HG03108 (cell line): ENCODE results near the gene CORO2A.

Experiments used
- ATAC-seq: cut with Tn5 transposase; IDR thresholded peaks from one replicate; pipeline ENCODE4 v1.9.1; 2021; ENCODE audit warnings: moderate library complexity; ENCODE audit not compliant: unreplicated experiment

Gene CORO2A

DNA sequence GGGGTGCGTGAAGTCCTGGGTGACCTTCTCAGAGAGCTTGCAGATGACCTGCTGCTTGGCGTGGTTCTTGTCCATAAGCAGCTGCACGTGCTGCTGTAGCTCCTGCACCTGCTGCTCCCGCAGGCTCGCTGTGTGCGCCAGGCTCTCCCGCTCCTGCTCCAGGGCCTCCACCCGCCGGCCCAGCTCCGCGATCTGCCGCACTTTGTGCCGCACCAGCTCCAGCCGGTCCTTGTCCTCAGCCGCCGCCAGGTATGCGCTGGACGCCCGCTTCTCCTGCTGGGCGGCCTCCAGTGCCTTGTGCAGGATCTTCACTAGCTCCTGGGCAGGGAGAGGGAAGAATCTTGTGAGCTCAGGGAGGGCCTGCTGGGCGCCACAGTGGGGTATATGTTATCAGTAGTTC, 28.5 kb upstream of the CORO2A start:
- ATAC-seq = no peak

DNA sequence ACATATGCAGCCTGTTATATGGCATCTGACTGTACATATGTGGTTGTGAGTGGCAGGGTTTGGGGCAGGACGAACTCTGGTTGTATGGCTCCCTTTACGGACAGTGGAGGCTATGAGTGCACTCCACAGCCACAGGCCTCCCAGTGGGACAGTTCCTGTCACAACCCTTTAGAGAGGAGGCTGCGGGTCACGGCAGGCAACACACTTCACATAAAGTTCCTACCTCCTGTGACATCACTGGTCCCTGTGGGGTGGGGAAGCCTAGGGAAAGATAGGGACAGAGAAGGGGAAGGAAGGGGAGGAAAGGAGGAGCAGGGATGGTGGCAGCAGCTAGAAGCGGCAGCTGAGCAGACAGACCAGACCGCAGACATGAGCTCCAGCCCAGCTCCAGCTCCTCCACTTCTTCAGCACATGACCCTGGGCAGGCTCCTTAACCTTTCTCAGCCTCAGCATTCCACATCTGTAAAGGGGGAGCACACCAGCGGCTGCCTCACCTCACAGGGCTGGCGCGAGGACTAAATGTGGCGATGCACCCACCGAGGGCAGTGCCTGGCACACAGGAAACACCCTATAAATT, 27.4 kb upstream of the CORO2A start:
- ATAC-seq = no peak

DNA sequence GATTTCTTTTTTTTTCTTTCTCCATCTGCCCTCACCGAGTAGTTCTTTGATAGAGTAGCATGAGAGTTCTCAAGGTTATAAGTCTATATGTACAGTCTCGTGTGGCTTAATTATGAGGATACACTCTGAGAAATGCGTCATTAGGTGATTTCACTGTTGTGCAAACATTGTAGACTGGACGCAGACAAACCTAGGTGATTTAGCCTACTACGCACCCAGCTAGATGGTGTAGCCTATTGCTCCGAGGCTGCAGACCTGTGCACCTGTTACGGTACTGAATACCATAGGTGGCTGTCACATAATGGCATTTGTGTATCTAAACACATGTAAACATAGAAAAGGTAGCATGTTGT, 26.9 kb upstream of the CORO2A start:
- ATAC-seq = no peak

DNA sequence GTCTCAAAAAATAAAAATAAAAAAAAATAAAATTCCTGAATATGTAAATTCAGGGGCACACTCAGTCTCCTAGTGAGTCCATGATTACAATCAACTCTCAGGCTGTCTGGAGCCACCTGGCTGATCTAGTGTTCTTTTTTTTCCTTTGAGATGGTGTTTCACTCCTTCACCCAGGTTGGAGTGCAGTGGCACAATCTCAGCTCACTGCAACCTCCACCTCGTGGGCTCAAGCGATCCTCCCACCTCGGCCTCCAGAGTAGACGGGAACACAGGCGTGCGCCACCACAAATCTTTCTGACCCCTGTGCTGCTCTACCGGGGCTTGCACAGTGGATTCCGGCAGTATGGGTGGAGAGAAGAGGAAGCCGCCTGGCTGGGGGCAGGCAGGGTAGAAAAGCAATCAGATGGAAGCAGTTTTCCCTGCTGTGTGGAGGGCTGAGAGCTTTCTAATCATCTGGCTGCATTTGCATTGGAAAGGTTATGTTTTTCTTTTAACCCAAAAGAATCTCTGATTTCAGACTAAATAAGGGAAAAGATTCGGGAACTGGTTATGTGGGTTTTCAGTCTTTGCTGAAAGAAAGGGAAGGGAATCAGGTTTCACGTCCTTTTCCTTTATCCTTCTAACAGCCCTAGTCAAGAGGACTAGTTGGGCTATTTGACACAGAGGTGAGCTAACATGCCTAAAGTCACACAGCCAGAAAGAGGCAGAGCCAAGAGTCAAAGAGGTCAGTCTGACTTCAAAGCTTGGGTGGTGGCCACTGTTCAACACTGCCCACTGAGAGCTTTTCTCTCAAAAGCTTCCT, 26.3 kb upstream of the CORO2A start:
- ATAC-seq = no peak

DNA sequence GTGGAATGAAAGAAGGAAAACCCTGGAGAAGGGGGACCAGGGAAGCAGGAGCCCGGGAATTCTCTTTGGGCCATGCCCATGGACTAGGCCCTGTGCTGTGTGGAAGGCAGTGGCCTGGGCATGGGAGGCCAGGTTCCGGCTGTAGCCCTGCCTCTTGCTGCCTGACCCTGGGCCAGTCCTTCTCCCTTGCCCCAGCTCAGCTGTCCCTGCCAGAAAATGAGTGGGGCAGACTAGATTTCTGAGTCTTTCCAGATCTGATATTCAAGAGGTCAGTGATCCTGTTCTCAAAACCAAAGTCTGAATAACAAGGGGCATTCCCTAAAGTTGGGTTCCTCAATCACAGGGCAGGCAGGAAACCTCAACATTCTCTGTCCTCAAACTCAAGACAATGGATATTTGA, 24.8 kb upstream of the CORO2A start:
- no peak for ATAC-seq

DNA sequence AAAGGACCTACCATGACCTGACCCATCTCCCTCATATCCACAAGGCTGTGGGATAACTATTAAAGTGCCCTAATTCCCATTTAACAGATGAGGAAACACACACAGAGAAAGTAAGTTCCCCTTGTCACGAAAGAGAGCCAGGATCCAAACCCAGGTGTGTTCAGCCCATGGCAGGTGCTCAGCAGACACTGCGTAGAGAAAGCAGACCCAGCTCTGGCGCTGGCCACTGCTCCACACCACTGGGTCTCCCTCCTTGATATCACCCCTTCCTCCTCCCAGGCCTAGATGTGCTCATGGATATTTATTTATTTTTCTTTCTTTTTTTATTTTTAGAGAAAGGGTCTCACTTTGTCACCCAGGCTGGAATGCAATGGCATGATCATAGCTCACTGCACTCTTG, 24.0 kb upstream of the CORO2A start:
- no peak for ATAC-seq

DNA sequence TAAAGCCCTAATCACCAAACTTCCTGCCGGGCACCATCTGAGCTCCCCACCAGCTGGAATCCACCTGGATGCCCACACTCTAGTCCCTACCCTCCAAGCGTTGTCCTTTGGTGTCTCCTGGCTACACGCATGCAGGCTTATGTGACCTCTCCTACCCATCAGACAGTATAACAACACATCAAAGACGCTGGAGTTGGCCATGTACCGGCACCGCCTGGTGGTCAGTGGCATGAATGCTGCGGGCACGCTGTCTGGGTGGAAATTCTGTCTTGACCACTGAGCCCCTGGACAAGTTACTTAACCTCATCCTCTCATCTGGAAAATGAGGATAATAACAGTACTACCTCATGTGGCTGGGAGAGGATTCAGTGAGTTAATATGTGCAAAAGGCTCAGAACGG, 23.4 kb upstream of the CORO2A start:
- ATAC-seq = no peak

DNA sequence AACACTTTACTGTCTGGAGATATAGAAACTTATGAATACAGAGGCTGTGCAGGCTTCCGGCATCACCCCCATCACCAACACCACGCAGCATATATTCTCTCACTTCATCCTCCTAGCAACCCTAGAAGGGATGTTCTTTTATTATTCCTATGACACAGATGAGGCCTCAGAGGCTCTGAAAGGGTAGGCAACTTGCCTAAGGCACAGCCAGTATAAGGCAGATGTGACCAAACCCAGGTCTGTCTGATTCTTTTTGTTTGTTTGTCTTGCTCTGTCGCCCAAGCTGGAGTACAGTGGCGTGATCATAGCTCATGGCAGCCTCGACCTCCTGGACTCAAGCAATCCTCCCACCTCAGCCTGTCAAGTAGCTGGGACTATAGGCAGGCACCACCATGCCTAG, 22.8 kb upstream of the CORO2A start:
- no peak for ATAC-seq

DNA sequence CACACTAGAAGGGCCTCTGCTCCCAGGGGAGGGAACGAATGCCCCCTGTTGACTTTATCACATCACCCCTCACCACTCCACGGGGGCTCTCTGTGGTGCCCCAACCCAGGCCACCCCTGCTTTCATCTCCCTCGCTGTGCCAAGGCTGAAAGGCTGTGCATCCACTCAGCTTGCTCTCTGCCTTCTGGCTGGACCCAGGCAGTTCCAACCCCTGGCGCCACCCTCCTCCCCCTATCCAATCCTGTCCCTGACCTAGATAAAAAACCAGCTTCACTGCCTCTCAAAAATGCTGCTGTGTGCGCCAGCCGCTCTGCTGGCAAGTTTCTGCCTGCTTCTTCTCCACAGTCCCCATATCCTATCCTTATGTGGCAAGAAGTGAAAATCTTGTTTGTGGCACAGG, 22.4 kb upstream of the CORO2A start:
- no peak for ATAC-seq

DNA sequence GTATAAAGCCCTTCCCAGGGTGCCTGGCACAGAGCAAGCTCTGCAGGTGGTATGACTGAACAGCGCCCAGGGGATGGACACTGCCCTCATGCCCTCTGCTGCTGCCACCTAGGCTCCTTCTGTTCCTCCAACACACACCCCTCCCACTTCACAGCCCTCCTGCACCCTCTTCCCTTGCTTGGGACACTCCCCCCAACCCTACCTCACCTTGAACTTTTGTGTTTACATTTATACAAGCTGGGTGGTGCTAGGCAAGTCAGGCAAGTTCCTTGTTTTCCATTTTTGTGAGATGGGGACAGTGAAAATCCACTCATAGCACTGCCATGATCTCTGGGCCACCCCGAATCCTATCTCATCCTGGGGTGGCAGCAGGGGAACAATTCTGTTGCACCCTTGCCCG, 18.8 kb upstream of the CORO2A start:
- no peak for ATAC-seq

DNA sequence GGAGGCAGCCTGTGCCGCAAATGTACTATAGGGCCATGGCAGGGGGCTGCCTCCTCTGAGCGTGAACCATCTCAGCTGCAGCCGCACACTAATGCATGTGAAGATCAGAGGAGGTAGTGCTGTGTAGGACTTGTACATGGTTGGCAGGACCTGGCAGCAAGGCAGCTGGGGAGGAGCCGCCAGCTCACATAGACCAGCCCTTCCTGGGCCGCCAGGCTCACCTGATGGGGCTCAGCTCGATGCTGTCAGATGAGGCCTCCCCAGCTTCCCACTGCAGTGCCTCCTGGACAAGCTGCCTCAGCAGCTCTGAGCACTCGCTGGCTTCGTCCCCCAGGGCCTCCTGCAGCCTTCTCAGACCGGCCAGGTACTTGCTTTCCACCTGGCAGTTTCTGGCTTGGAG, 18.0 kb upstream of the CORO2A start:
- ATAC-seq = no peak

DNA sequence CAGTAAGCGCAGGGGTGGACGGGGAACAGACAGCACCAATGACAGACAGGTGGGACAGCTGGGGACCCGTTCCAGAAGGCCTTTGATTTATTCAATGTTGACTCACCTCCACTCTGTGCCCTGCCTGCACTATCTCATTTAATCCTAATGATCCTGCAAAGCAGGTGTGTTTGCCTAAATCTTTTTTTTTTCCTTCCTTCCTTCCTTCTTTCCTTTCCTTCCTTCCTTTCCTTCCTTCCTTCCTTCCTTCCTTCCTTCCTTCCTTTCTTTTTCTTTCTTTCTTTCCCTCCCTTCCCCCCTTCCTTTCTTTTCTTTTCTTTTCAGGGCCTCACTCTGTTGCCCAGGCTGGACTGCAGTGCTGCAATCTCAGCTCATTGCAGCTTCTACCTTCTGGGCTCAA, 17.1 kb upstream of the CORO2A start:
- ATAC-seq = no peak

DNA sequence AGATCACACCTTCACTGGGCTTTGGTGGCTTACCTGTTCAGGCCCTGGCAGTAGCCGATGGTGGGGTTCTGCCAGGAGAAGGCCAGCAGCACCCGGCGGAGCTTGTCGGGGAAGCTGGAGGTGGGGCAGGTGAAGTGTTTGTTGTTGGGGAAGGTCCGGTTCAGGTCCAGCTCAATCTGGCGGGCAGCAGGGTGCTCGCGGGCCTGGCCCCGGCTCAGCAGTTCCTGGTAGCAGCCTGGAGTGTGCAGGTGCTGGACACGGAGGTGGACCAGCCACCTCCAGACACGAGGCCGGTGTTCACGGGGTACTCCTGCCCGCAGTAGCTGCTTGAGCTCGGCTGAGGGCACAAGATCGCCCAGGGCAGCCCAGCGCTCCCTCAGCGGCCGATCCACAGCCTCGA, 16.2 kb upstream of the CORO2A start:
- no peak for ATAC-seq

DNA sequence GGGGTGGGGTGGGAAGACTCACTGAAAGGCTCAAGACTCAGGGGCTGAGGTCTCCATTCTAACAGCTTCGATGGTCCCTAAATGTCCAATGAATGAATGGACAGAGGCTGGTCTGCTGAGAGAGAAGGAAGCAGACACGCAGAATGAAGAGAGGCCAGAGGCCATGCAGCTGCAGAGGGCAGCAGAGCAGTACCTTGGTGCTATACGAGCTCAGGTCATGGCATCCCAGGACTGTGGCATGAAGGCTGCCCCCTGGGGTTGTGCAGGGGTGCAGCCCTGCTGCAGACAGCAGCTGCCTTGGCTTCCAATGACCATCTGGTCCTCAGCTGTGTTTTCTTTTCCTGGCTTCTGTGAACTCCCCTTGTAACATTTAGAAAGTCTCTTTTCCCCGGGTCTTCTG, 15.2 kb upstream of the CORO2A start:
- no peak for ATAC-seq

DNA sequence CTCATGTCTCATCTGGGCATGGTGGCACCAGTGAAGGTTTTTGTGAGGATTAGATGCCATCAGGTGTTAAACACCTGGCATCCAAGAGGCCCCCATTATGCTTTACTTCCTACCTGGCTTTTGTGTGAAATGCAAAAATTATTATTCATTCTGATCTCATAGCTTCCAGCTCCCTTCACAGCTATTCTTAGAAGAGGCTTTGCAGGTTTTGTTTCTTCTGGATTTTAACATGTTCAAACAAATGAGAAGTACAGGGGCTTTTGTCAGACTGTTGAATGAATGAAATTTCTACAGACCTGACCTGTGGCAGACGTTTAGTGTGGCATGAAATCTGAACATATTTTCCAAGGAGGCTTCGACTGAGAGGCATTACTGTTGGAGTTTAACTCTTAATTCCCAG, 14.3 kb upstream of the CORO2A start:
- ATAC-seq = no peak

DNA sequence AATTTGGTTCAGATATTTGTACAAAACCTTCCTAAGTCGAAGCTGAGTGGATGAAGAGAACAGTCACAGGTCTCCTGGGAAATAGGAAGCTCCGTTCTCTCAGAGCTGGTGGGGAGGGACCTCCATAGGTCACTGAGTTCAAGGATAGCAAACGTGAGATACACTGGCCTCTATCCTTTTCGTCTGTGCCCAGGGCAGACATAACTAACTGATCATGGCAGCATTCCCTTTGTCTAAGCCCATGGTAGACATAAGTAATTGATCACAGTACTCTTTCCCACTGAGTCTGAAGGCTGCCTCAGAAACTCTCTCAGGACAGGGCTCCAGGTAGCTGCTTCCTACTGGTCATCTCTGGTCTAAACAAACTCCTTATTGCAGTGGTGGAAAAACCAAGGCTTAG, 12.3 kb upstream of the CORO2A start:
- ATAC-seq = no peak

DNA sequence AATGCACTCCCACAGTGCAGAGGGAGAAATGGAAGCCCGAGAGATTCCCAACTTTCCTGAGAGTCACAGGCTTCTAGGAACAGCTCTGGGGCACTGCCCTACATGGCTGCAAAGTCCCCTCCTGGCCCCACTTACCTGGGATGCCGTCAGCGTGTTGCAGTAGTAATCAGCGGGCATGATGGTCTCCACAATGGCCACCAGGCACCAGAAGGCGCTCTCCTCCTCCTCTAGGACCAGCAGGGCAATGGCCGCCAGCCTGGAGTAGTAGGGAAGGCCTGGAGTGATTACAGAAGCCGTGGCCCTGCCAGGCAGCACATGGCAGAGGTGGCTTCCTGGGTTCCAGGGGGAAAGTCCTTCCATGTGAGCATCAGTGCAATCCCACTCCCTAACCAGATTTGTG, 10.7 kb upstream of the CORO2A start:
- no peak for ATAC-seq

DNA sequence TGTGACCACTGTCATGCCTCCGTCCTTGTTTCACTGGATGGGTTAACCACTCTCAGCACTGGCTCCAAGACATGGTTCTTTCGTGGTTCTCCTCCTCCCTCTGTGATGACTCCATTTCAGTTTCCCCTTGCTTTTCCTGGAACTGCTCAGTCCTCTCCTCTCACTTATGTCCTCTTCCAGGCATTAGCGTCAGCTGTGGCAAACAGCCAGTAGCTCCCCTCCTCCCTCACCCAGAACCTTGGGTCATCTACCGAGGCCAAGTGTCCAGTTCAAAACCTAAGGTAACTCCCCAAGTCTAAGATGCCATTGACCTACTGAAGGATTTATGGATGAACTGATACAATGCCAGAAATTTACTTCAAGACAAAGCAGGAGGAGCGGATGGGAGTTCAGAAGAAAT, 9.8 kb upstream of the CORO2A start:
- ATAC-seq = no peak

DNA sequence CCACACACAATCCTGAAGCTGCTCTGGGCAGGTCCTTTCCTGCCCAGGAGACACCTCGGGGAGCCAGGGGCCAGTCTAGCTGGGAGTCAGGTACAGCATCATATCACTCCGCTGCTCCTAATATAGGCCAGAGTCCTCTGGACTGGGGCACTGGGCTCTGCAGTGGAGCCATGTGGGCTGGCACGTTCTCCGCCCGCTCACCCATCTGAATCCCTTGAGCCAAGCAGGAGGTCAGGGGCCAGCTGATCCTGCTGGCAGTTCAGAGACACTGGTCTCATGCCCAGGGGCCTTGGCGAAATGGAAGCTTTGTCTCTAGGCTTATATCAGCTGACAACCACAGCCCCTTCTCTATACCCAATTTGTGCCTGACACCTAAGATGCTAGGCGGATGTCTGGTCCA, 9.3 kb upstream of the CORO2A start:
- no peak for ATAC-seq

DNA sequence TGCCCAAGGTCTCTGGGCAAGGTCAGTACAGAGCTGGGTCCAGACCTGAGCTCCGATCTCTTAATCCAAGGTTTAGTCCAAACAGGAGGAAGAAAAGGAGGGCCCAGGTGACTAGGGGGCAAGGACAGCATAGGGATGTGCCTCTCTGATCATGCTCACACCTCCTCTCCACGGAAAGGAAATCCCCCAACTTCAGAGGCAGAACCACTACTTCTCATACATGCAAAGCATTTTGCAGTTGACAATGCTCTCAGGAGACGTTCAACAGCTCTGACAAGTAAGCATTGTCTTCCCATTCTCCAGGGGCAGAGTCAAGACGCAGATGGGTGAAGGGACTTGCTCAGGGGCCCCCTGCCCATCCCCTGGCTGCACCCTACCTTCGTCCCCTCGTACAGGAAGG, 8.7 kb upstream of the CORO2A start:
- no peak for ATAC-seq

DNA sequence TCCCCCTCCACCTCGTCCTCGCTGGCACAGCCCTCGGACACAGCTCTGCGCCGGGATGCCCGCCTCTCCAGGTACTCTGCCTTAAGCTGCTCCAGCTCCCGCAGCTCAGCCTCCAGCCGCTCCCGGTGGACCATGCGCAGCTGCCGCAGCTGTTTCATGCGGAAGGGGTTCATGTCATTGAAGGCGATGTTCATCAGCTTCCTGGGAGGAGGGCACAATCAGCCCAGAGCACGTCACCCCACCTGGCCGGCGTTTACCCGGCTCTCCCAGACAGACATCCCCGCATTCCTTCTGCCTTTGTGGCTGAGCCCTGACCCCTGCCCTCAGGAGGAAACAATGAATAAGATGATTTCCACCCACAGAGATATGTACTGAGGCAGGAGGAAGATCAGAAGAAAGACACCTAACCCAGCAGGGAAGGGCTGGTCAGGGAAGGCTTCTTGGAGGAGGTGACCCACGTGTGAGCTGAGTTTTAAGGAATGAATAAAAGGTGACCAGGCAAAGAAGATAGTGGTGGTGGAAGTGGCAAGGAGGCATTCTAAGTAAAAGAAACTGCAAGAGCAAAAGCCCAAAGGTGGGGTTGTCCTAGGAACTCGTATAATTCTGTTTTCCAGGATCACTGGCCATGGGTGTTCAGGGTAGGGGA, 7.1 kb upstream of the CORO2A start:
- ATAC-seq = no peak

DNA sequence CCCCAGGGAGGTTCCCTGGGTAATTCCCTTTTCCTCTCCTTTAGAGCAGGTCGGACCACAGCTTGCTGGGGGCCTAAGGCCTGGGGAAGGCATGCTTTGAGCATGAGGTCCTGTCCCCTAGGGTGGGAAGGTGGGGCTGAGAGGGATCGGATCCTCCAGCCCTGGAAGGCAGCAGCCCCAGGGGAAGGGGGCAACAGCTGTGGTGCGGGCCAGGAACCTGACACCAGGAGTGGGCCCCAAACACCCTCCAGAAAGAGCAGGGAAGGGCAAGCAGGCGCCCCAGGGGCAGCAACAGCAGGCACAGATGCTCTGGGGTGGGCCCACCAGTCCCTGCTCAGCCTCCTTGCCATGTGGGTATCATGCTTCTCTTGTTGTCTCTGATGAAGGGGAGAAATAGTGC, 3.2 kb upstream of the CORO2A start:
- no peak for ATAC-seq
